COLO668 (cell line): ENCODE data around the gene NPHP4.

Source experiments
- DNase-seq: peaks from one replicate; lab custom pipeline; 2025; ENCODE audit not compliant: unreplicated experiment; lab: John Stamatoyannopoulos, UW

Gene NPHP4

GRCh38 chr1:5815716-5816115 lies 176.5 kb downstream of the NPHP4 start:
- no peak for DNase-seq

GRCh38 chr1:5815211-5815610 lies 177.0 kb downstream of the NPHP4 start:
- DNase-seq: no peak

- DNase-seq: no peak
These were observed 178.1 kb downstream of the NPHP4 start for GRCh38 chr1:5814046-5814619.

DNA sequence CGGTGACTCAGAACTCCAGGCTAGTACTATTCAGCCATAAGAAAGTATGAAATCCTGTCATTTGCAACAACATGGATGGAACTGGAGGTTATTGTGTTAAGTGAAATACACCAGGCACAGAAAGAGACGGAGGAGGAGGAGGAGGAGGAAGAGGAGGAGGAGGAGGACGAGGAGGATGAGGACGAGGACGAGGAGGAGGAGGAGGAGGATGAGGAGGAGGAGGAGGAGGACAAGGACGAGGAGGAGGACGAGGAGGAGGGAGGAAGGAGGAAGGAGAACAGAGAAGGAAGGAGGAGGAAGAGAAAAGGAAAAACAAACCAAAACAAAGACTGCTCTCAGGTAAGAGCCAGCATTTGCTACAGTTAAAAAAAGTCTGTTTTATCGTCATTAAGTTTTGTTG lies 178.7 kb downstream of the NPHP4 start:
- no peak for DNase-seq
